Astrocyte of the hippocampus (primary cell): ENCODE results near the gene ITPRIP.

ENCODE experiments used
- DNase-seq: peaks from one replicate; pipeline ENCODE4 v3.0.0; 2011; ENCODE audit warnings: low read depth, low spot score

Gene ITPRIP

GRCh38 chr10:104307576-104308438 lies 30.5 kb downstream of the ITPRIP start:
- no peak for DNase-seq

DNA sequence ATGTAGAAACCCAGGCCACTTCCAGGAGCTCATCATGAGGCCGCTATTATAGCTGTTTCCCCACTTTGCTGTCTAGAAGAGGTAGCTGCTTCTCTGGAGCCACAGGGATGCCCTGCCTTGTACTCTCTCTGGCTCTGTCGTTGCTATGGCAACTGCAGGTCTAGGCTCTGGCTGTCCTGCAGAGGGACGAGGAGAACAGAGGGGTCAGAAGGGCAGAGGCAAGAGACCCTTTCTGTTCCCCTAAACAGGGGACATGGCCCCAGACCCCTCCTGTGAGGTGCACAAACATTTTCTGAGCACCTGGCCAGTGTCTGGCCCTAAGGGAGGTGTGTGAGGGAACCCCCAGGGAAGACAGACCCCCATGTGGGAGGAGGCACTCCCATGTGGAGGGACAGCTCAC lies 31.4 kb downstream of the ITPRIP start:
- DNase-seq = no peak

DNA sequence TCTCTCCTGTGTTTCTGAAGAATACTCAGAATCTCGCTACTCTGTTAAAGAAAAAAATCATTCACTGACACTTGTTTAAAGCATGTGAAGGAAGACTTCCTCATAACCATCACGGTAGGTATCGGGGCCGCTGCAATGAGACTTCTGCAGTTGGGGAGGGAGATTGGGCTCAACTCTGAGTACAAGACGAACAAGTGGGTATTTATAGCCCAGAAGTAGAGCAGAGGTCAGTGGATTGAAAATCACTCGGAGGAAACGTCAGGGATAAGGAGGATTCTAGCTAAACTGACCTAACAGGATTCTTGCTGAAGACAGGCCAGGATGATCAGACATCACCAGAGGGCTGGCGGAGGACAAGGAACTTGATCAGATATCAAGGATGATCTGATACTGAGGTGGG lies 33.3 kb downstream of the ITPRIP start:
- no peak for DNase-seq

GRCh38 chr10:104304356-104304745 lies 33.9 kb downstream of the ITPRIP start:
- no peak for DNase-seq

GRCh38 chr10:104303594-104304355 lies 34.5 kb downstream of the ITPRIP start:
- no peak for DNase-seq

GRCh38 chr10:104301907-104302690 lies 36.2 kb downstream of the ITPRIP start:
- no peak for DNase-seq

- DNase-seq = peak; percentile 92
These were observed 37.5 kb downstream of the ITPRIP start for GRCh38 chr10:104300736-104301292.

DNA sequence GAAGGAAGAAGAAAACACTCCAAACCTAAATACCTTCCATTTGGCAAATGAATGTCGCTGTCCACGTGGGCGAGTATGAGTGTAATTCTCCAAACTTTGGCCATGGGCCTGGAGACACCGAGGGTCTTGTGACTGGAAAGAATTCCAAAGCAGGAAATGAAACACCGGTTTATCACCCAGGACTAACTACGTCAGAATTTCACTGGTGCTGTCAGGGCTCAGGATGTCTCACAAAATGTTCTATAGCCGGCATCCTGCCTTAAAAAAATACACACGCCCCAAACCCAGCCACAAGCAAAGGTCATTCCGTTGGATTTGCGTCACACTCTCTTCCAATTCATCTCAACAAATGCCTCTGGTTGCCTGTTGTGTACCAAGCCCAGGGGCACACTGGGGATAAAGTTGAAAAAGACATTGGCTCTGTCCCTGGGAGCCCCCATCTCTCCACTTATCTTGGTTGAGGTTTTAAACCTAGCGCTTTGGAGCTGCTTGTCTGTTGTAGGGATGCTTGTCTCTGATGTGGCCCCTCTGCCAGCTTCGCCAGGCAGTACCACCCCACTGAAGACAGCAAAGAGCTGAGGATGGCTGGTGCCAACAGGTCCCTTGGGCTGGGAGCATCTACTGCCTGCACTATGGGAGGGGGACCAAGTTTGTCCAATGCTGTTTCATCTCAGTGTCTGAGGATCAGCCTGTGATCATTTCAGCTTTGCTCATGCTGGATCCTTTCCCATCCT lies 38.1 kb downstream of the ITPRIP start:
- peak; percentile 92 for DNase-seq

DNA sequence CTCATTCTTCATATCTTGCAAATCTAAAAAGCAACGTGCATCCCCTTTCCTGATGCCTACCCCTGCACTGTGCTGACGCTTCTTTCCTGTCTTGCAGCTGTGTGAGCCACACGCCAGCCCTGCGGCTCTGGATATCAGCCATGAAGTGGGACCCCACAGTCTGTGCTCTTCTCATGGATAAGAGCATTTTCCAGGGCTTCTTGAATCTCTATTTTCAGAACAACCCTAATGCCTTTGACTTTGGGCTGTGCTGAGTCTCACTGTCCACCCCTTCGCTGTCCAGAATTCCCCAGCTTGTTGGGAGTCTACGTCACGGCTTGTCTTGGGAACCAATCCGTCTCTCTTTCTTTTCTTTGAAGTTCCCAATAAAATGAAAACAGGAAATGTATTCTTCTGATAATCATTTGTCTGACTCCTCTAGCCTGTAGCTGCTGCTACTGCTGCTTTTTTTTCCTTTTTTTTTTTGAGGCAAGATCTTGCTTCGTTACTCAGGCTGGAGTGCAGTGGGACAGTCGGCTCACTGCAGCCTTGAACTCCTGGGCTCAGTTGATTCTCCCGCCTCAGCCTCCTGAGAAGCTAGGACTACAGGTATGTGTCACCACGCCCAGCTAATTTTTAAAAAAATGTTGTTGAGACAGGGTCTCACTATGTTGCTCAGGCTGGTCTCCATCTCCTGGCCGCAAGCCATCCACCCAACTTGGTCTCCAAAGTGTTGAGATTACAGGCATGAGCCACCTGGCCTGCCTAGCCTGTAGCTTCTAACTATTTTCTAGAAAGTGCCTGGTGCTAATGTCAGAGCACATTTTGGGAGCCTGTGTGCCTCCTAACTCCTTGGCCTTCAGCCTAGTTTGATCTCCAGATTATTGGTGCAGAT lies 39.0 kb downstream of the ITPRIP start:
- DNase-seq = no peak

GRCh38 chr10:104297697-104298660 lies 40.3 kb downstream of the ITPRIP start:
- peak; percentile 57 for DNase-seq

GRCh38 chr10:104296687-104297436 lies 41.4 kb downstream of the ITPRIP start:
- DNase-seq = no peak

- no peak for DNase-seq
These were observed 44.4 kb downstream of the ITPRIP start for GRCh38 chr10:104293781-104294321.

DNA sequence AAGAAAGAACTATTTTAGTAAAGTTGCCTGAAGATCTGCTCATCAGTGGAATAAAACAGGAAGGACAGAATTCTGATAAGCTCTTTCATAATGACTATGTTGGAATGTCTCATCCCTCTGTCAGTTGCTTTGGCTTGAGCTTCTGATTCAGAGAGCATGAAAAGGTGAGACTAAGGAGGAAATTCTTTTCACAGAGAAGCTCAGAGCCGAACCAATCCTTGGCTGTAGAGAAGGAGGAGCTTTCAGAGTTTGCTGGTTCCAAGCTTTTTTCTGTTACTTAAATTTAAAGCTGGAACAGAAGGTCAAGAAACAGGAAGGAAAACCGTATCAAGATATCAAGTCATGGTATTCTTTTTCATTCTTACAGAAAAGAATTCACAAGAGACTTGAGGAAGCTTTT lies 45.3 kb downstream of the ITPRIP start:
- DNase-seq = no peak

- DNase-seq = peak; percentile 94
These were observed 46.8 kb downstream of the ITPRIP start for GRCh38 chr10:104291439-104291951.

DNA sequence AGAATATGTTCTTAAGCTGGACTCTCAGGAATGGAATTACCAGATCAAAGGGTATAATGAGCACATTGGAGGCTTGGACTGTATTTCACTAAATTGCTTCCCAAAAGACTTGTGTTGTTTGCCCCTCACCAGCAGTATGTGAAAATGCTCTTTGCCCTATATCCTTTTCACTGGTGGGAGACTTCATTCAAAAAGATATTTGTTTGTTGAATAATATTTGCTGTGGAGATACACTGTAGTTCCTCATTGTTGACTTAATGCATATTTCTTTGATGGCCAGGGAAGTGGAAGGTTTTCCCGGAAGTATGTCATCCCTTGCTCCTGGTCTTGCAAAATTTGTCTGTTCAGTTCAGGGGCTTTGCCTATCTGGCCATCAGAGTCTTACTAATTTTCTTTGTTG lies 49.9 kb downstream of the ITPRIP start:
- no peak for DNase-seq

DNA sequence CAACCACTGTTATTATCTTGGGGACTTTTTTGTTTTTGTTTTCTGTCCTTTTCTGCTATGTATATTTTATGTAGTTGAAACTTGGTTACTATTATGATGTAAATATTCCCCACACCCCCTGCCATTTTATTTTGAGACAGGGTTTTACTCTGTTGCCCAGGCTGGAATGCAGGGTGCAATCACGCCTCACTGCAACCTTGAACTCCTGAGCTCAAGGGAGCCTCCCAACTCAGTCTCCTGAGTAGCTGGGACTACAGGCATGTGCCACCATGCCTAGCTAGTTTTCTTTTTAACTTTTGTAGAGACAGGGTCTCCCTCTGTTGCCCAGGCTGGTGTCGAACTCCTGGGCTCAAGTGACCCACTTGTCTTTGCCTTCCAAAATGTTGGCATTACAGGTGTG lies 51.3 kb downstream of the ITPRIP start:
- no peak for DNase-seq

DNA sequence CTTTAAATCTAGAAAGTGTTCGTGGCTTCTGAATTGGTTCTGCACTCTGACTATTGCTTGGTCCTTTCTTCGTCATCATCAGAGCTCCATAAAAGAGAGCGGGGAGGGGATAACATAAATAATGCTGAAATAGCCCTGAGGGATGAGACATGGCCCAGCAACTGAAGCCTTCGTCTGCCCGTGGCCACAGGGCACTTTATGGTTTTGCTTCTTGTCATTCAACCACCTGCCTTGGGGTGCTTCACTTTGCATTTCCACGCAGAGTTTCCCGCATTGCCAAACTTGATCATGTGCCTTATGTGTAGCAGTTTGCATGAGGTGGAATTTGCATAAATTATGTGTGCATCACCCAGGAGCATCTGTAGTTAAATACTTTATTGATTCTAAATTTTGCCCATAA lies 53.4 kb downstream of the ITPRIP start:
- DNase-seq = no peak

DNA sequence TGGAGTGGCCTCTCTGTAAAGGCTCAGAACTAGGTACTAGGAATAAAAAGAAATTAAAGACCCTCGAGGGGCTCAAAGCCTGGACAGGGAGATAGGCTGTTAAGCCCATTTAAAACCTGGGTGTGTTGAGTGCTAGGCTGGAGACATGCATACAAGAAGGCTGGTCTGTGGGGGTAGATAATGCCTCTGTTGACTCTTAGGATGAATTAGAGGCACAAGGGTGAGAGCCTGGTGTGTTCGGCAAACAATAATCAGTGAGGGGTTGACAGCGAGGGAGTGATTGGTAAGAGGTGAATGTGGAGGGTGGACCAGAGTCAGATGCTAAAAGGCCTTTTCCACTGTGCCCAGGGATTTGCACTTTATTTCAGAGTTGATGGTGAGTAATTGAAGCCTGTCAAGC lies 56.6 kb downstream of the ITPRIP start:
- no peak for DNase-seq
